Measurements from ENCODE around the gene PSMG4. TPM values are rescaled to one million over a fixed set of nuclear protein-coding genes. Genes with fewer than 3 reads are reported as not detected.

PSMG4 gene
- total and polyA plus RNA-seq, 9 of the 15 experiments (the other 6 are each of a cell fraction or from before 2014, with no cell fraction given), result 12.9 to 185 (median 52.0) TPM

DNA sequence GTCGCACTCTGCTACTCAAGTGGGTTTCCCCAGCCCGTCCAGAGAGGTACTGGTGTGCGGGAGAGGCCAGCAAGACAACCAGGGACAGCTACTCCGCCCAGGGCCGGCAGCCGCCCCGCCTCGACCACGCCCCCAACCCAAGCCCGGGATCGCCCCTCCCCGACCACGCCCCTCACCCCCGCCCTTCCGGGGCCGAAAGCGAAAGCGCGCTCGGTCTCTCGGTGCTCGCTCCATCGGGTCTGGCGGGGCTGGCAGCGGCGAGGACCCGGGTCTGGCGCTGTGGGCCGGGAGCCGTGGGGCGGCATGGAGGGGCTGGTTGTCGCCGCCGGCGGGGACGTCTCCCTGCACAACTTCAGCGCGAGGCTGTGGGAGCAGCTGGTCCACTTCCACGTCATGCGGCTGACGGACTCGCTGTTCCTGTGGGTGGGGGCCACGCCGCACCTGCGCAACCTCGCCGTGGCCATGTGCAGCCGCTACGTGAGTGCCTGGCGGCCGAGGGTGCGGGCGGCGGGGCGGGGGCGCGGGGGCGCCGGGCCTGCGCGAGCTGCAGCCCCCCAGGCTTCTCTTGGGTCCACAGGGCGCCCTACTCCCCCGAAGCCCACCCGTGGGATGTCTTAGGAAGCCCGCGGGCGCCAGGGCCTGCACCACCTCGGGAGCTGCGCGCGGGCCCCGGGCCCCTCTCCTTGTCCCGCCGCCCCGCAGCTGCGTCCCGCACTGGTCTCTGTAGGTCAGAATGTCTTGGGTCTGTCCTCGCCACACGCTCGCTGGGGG, at the start of gene PSMG4 (continued):
- TF ChIP-seq, protein P1, sequence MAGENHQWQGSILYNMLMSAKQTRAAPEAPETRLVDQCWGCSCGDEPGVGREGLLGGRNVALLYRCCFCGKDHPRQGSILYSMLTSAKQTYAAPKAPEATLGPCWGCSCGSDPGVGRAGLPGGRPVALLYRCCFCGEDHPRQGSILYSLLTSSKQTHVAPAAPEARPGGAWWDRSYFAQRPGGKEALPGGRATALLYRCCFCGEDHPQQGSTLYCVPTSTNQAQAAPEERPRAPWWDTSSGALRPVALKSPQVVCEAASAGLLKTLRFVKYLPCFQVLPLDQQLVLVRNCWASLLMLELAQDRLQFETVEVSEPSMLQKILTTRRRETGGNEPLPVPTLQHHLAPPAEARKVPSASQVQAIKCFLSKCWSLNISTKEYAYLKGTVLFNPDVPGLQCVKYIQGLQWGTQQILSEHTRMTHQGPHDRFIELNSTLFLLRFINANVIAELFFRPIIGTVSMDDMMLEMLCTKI (IDR thresholded peaks at IDR 0.05; ENCODE audit: partially characterized antibody), result no peak
- TF ChIP-seq SAFB2 (IDR thresholded peaks at IDR 0.05; ENCODE audit: borderline replicate concordance, low read depth, low read length, severe bottlenecking), result no peak
- TF ChIP-seq ZBTB8A (IDR thresholded peaks at IDR 0.05; ENCODE audit: partially characterized antibody), result no peak
- no peak for TF ChIP-seq ZNF217 (CRISPR knock-in tag; IDR thresholded peaks at IDR 0.05)
- no peak for TF ChIP-seq TFAM (CRISPR knock-in tag; conservative IDR thresholded peaks at IDR 0.05)
- TF ChIP-seq ZNF23 (CRISPR knock-in tag; IDR thresholded peaks at IDR 0.05), result no peak
- TF ChIP-seq, protein P2, sequence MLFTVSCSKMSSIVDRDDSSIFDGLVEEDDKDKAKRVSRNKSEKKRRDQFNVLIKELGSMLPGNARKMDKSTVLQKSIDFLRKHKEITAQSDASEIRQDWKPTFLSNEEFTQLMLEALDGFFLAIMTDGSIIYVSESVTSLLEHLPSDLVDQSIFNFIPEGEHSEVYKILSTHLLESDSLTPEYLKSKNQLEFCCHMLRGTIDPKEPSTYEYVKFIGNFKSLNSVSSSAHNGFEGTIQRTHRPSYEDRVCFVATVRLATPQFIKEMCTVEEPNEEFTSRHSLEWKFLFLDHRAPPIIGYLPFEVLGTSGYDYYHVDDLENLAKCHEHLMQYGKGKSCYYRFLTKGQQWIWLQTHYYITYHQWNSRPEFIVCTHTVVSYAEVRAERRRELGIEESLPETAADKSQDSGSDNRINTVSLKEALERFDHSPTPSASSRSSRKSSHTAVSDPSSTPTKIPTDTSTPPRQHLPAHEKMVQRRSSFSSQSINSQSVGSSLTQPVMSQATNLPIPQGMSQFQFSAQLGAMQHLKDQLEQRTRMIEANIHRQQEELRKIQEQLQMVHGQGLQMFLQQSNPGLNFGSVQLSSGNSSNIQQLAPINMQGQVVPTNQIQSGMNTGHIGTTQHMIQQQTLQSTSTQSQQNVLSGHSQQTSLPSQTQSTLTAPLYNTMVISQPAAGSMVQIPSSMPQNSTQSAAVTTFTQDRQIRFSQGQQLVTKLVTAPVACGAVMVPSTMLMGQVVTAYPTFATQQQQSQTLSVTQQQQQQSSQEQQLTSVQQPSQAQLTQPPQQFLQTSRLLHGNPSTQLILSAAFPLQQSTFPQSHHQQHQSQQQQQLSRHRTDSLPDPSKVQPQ (CRISPR knock-in tag; IDR thresholded peaks at IDR 0.05; ENCODE audit: borderline replicate concordance), result no peak
- TF ChIP-seq SMC3 (conservative IDR thresholded peaks at IDR 0.05; ENCODE audit: insufficient read depth, low read depth, low read length), result 0 out of 2 replicates have a peak, but pooled peaks have one; percentile 12
- peak; percentile 88 to 89 for TF ChIP-seq NRF1 (conservative IDR thresholded peaks at IDR 0.05 in 1 of 2, IDR thresholded peaks at IDR 0.05 in 1 of 2)
- TF ChIP-seq, protein P3, sequence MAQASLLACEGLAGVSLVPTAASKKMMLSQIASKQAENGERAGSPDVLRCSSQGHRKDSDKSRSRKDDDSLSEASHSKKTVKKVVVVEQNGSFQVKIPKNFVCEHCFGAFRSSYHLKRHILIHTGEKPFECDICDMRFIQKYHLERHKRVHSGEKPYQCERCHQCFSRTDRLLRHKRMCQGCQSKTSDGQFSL (CRISPR knock-in tag; IDR thresholded peaks at IDR 0.05), result peak; percentile 59; the same call in 1 of the 2 replicates
- TF ChIP-seq, protein P3 (tag; IDR thresholded peaks at IDR 0.05), result no peak
- TF ChIP-seq ZBTB7A (IDR thresholded peaks at IDR 0.05; ENCODE audit: borderline replicate concordance, control insufficient read depth, low read depth, low read length), result peak; percentile 57; the same call in 1 of the 2 replicates
- TF ChIP-seq, protein P4, sequence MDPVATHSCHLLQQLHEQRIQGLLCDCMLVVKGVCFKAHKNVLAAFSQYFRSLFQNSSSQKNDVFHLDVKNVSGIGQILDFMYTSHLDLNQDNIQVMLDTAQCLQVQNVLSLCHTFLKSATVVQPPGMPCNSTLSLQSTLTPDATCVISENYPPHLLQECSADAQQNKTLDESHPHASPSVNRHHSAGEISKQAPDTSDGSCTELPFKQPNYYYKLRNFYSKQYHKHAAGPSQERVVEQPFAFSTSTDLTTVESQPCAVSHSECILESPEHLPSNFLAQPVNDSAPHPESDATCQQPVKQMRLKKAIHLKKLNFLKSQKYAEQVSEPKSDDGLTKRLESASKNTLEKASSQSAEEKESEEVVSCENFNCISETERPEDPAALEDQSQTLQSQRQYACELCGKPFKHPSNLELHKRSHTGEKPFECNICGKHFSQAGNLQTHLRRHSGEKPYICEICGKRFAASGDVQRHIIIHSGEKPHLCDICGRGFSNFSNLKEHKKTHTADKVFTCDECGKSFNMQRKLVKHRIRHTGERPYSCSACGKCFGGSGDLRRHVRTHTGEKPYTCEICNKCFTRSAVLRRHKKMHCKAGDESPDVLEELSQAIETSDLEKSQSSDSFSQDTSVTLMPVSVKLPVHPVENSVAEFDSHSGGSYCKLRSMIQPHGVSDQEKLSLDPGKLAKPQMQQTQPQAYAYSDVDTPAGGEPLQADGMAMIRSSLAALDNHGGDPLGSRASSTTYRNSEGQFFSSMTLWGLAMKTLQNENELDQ (CRISPR knock-in tag; IDR thresholded peaks at IDR 0.05; ENCODE audit: borderline replicate concordance), result no peak
- TF ChIP-seq PHTF2 (CRISPR knock-in tag; IDR thresholded peaks at IDR 0.05), result no peak
- TF ChIP-seq, protein P5, sequence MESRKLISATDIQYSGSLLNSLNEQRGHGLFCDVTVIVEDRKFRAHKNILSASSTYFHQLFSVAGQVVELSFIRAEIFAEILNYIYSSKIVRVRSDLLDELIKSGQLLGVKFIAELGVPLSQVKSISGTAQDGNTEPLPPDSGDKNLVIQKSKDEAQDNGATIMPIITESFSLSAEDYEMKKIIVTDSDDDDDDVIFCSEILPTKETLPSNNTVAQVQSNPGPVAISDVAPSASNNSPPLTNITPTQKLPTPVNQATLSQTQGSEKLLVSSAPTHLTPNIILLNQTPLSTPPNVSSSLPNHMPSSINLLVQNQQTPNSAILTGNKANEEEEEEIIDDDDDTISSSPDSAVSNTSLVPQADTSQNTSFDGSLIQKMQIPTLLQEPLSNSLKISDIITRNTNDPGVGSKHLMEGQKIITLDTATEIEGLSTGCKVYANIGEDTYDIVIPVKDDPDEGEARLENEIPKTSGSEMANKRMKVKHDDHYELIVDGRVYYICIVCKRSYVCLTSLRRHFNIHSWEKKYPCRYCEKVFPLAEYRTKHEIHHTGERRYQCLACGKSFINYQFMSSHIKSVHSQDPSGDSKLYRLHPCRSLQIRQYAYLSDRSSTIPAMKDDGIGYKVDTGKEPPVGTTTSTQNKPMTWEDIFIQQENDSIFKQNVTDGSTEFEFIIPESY (CRISPR knock-in tag; IDR thresholded peaks at IDR 0.05), result no peak
- peak; percentile 43; the same call in 1 of the 2 replicates for TF ChIP-seq ZNF583 (CRISPR knock-in tag; IDR thresholded peaks at IDR 0.05)
